A673 (cell line): Measurements from ENCODE around the gene GATAD2A.

Source experiments
- EZH2 ChIP-seq: fragments of 200-600 bp; sonication (generic); IDR thresholded peaks from 2 replicates; pipeline ENCODE4 v1.6.1; 2017; ENCODE audit warnings: borderline replicate concordance, low read depth, mild to moderate bottlenecking, mixed read lengths, antibody characterized with exemption, low read length; ENCODE audit not compliant: poor library complexity, severe bottlenecking
- TF ChIP-seq, protein P1 (sequence below): fragments of 300-800, 200-600 bp; sonication (generic); conservative IDR thresholded peaks from 2 replicates; pipeline ENCODE4 v1.5.1; 2017; ENCODE audit warnings: low read depth, mild to moderate bottlenecking, antibody characterized with exemption, low read length, moderate library complexity, mixed read lengths

DNA sequence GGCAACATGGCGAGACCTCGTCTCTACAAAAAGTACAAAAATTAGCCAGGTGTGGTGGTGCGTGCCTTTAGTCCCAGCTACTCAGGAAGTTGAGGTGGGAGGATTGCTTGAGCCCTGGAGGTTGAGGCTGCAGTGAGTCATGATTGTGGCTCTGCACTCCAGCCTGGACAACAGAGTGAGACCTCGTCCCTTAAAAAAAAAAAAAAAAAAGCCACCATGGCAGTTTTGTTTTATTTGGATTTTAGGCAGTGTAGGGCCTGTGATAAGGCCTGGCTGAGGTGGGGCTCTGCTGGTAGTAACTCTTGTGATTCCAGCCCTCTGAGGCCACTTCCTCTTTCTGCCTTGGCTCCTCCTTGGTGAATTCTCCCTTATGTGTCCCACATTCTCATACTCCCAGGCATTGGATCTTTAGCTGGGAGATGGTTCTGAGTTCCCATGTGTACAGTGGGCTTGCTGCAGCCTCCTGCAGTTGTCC lies 39.2 kb downstream of the GATAD2A start:
- TF ChIP-seq, protein P1, sequence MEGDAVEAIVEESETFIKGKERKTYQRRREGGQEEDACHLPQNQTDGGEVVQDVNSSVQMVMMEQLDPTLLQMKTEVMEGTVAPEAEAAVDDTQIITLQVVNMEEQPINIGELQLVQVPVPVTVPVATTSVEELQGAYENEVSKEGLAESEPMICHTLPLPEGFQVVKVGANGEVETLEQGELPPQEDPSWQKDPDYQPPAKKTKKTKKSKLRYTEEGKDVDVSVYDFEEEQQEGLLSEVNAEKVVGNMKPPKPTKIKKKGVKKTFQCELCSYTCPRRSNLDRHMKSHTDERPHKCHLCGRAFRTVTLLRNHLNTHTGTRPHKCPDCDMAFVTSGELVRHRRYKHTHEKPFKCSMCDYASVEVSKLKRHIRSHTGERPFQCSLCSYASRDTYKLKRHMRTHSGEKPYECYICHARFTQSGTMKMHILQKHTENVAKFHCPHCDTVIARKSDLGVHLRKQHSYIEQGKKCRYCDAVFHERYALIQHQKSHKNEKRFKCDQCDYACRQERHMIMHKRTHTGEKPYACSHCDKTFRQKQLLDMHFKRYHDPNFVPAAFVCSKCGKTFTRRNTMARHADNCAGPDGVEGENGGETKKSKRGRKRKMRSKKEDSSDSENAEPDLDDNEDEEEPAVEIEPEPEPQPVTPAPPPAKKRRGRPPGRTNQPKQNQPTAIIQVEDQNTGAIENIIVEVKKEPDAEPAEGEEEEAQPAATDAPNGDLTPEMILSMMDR: no peak
- TF ChIP-seq EZH2: no peak
